ENCODE results near the gene ADCY1. TPM values are rescaled to one million over a fixed set of nuclear protein-coding genes. Genes with fewer than 3 reads are reported as not detected.

Gene ADCY1
- total and polyA plus RNA-seq, 2 donors (not counting 3 experiments of a cell fraction or from before 2014, with no cell fraction given): 0.52 to 1.6 TPM

- CTCF ChIA-PET: no interaction called here
- no peak overlapping the region for H3K4me3 ChIP-seq (replicated peaks in 1 of 3; ENCODE audit: insufficient read depth in 1 of 3, low read depth in 1 of 3, low read length in 3 of 3)
Observed at GRCh38 chr7:45712057-45712689, 138.0 kb downstream of the ADCY1 start.

More at GRCh38 chr7:45712057-45712689, 138.0 kb downstream of the ADCY1 start:
- intact Hi-C loops (cut with micrococcal nuclease): no loop called here
- Histone ChIP-seq H3K27me3 (ENCODE audit: control insufficient read depth in 2 of 2, insufficient read depth in 2 of 2, low read length in 2 of 2) (no peaks in the 10 kb centered on the region), H2AFZ (ENCODE audit: low read depth, low read length) (no peak overlapping the region), H3K27ac (ENCODE audit: insufficient read depth, low read depth, low read length) (no peak overlapping the region), H3K9me1 (replicated peaks; ENCODE audit: control insufficient read depth, extremely low read depth, insufficient read depth, low read length) (no peaks in the 10 kb centered on the region), H3K36me3 (ENCODE audit: control insufficient read depth in 2 of 2, extremely low read depth in 1 of 2, insufficient read depth in 2 of 2, low read length in 2 of 2) (no peaks in the 10 kb centered on the region), H4K20me1 (replicated peaks; ENCODE audit: control insufficient read depth, extremely low read depth, insufficient read depth, low read length) (no peaks in the 10 kb centered on the region), H3K79me2 (ENCODE audit: control insufficient read depth, insufficient read depth, low read length) (no peaks in the 10 kb centered on the region), H3K4me2 (ENCODE audit: insufficient read depth, low read length) (no peak overlapping the region), H3K9me3 (replicated peaks; ENCODE audit: control insufficient read depth, insufficient read depth, low read length) (no peaks in the 10 kb centered on the region), H3K4me1 (ENCODE audit: control insufficient read depth, extremely low read depth, insufficient read depth, low read length) (no peaks in the 10 kb centered on the region), H3K9ac (replicated peaks; ENCODE audit: extremely low read depth, insufficient read depth, low read length) (no peak overlapping the region)
- DNase-seq (ENCODE audit: low read depth, low spot score): no peak
- POLR2A ChIA-PET: no interaction called here
- BruUV-seq (replicated peaks): no TSS peak
- no peak for FAIRE-seq
- dilution Hi-C loops (cut with MboI; ENCODE audit: extremely low pct_ligation_motif_present, low sequenced_read_pairs): no loop called here
- no peak for TF ChIP-seq CTCF (IDR thresholded peaks at IDR 0.05; ENCODE audit: extremely low read depth in 1 of 2, insufficient read depth in 1 of 2, low read depth in 1 of 2, low read length in 2 of 2)
- no peak for TF ChIP-seq EZH2 (IDR thresholded peaks at IDR 0.05; ENCODE audit: borderline replicate concordance, low read depth, low read length, severe bottlenecking)
- TF ChIP-seq GATA2 (IDR thresholded peaks at IDR 0.05; ENCODE audit: insufficient read depth, insufficient read length, low read depth, low read length): no peak
- no peak for TF ChIP-seq POLR2A (IDR thresholded peaks at IDR 0.05; ENCODE audit: low read depth, low read length)
- TF ChIP-seq JUN (IDR thresholded peaks at IDR 0.05; ENCODE audit: borderline replicate concordance, insufficient read depth, insufficient read length, low read depth): no peak
- TF ChIP-seq MAX (IDR thresholded peaks at IDR 0.05; ENCODE audit: insufficient read depth, insufficient read length): no peak
- no peak for TF ChIP-seq FOS (IDR thresholded peaks at IDR 0.05; ENCODE audit: borderline replicate concordance, insufficient read depth, low read length)
- no peak for TF ChIP-seq MYC (IDR thresholded peaks at IDR 0.05; ENCODE audit: low read depth, low read length)
- TF ChIP-seq POLR2AphosphoS5 (IDR thresholded peaks at IDR 0.05; ENCODE audit: insufficient read depth, low read depth, low read length): no peak

Measured in endothelial cell of umbilical vein (primary cell).